OCI-LY7 (cell line): Measurements from ENCODE around the gene PMVK. TPM values are rescaled to one million over a fixed set of nuclear protein-coding genes. Genes with fewer than 3 reads are reported as not detected.

Experiments
- BruUV-seq: library from RNA; stranded (reverse); fragments of 400-500 nt; replicated peaks from 2 replicates; lab custom pipeline; 2021; lab: Mats Ljungman, UMichigan
- CTCF ChIA-PET: fragments of 300-600 bp; sonication (Branson Sonifier 250); formaldehyde crosslinking; loops from one replicate; lab custom pipeline; 2022; ENCODE audit warnings: antibody characterized with exemption; ENCODE audit not compliant: unreplicated experiment; lab: Charles Lee
- POLR2A ChIA-PET: fragments of 300-600 bp; sonication (Branson Sonifier 250); formaldehyde crosslinking; loops from one replicate; lab custom pipeline; 2022; ENCODE audit warnings: antibody characterized with exemption; lab: Charles Lee
- DNase-seq: peaks from one replicate; pipeline ENCODE4 v3.0.0-alpha.2; 2015; ENCODE audit warnings: low spot score
- H2AFZ ChIP-seq: fragments of 200-600 bp; sonication (generic), shearing (Covaris generic); 2 replicates; pipeline ENCODE4 v1.6.1; 2014; ENCODE audit warnings: mild to moderate bottlenecking, antibody characterized with exemption, low read length, moderate library complexity
- H3K27ac ChIP-seq: fragments of 200-600 bp; sonication (generic); 2 replicates; pipeline ENCODE4 v1.5.1; 2014; ENCODE audit warnings: mixed run types, low read depth, mild to moderate bottlenecking, moderate library complexity, low read length, inconsistent platforms; ENCODE audit not compliant: poor library complexity, severe bottlenecking
- H3K36me3 ChIP-seq: fragments of 200-600 bp; sonication (generic); 2 replicates; pipeline ENCODE4 v1.6.1; 2014; ENCODE audit warnings: mild to moderate bottlenecking, antibody characterized with exemption, low read length, moderate library complexity, mixed read lengths; ENCODE audit not compliant: insufficient read depth
- H3K4me1 ChIP-seq: fragments of 200-600 bp; sonication (generic); 2 replicates; pipeline ENCODE4 v1.5.1; 2014; ENCODE audit warnings: mild to moderate bottlenecking, low read length; ENCODE audit not compliant: insufficient read depth, poor library complexity, severe bottlenecking
- H3K4me2 ChIP-seq: fragments of 200-600 bp; sonication (generic); 2 replicates; pipeline ENCODE4 v1.6.1; 2014; ENCODE audit warnings: mild to moderate bottlenecking, low read length
- H3K4me3 ChIP-seq: fragments of 200-600 bp; sonication (generic); 2 replicates; pipeline ENCODE4 v1.5.1; 2014; ENCODE audit warnings: mild to moderate bottlenecking, low read depth, low read length; ENCODE audit not compliant: poor library complexity, severe bottlenecking
- H3K79me2 ChIP-seq: fragments of 200-600 bp; sonication (generic); 2 replicates; pipeline ENCODE4 v1.6.1; 2016; ENCODE audit warnings: low read depth, mild to moderate bottlenecking, low read length, moderate library complexity, mixed read lengths; ENCODE audit not compliant: insufficient read depth
- H3K9me2 ChIP-seq: fragments of 200-600 bp; sonication (generic); 2 replicates; pipeline ENCODE4 v1.6.1; 2016; ENCODE audit warnings: mild to moderate bottlenecking, low read length, mixed read lengths; ENCODE audit not compliant: insufficient read depth
- H3K9me3 ChIP-seq: fragments of 200-600 bp; sonication (generic); 2 replicates; pipeline ENCODE4 v1.6.1; 2014; ENCODE audit warnings: mild to moderate bottlenecking, mixed run types, low read length, mixed read lengths
- H4K20me1 ChIP-seq: fragments of 200-600 bp; sonication (generic); 2 replicates; pipeline ENCODE4 v1.6.1; 2014; ENCODE audit warnings: mild to moderate bottlenecking, antibody characterized with exemption, low read length, moderate library complexity, mixed read lengths; ENCODE audit not compliant: insufficient read depth
- CTCF ChIP-seq: fragments of 200-600 bp; sonication (generic); conservative IDR thresholded peaks from 2 replicates; pipeline ENCODE4 v1.5.1; 2014; ENCODE audit warnings: mild to moderate bottlenecking, antibody characterized with exemption, low read length, moderate library complexity, mixed read lengths
- EZH2phosphoT487 ChIP-seq: fragments of 200-600 bp; sonication (generic); IDR thresholded peaks from 2 replicates; pipeline ENCODE4 v1.6.1; 2018; ENCODE audit warnings: low read depth, borderline replicate concordance, mild to moderate bottlenecking, mixed run types, antibody characterized with exemption, low read length, moderate library complexity, mixed read lengths
- intact Hi-C: fragments of 100-400 bp; cut with micrococcal nuclease; formaldehyde crosslinking; loops from one replicate; pipeline ENCODE4 v1.10.0; 2022; ENCODE audit not compliant: unreplicated experiment
- total RNA-seq, 2 experiments: library from RNA; depleted of rRNA in 1 of 2; stranded (reverse); fragments of >200 nt in 1 of 2; shearing (Covaris generic) in 1 of 2; gene quantifications; 2 replicates each; pipeline ENCODE4 v1.2.3, GENCODE V29; 2014 to 2022

The PMVK gene
- total RNA-seq, 2 experiments from 2014 or later: 16.3 to 54.0 TPM

GRCh38 chr1:154955718-154956543 lies 19.4 kb upstream of the PMVK start, which contains the start of gene PBXIP1:
Gene PBXIP1, minus strand, starts transcription at chr1:154956099. Its CDS starts 2,378 bp downstream, at chr1:154953721.
- POLR2A ChIA-PET: interaction anchor here (0.6 to 1.3 kb wide), 9 partner anchors 16 to 191 kb away, joined by 3 to 8 read pairs (median 4); partner anchors contain the start of genes FLAD1 and PMVK
- Histone ChIP-seq H3K4me1 (peaks cover 69% of the 10 kb centered on the region), H4K20me1 (0 out of 2 replicates have a peak, but pooled peaks cover 4% of the 10 kb centered on the region), H3K4me2 (peak within 1 kb of the TSS; percentile 85), H3K4me3 (peak within 1 kb of the TSS; percentile 72), H3K9me2 (no peaks in the 10 kb centered on the region), H3K36me3 (peaks cover 32% of the 10 kb centered on the region), H3K9me3 (no peaks in the 10 kb centered on the region), H2AFZ (no peak within 1 kb of the TSS), H3K27ac (peak within 1 kb of the TSS; percentile 87), H3K79me2 (peaks cover 44% of the 10 kb centered on the region)
- peak; percentile 92 for DNase-seq
- BruUV-seq: no TSS peak
- TF ChIP-seq CTCF (peak; percentile 65), EZH2phosphoT487 (no peak)
- CTCF ChIA-PET: interaction anchor here (0.7 to 3.4 kb wide), 5 partner anchors 12 to 67 kb away, joined by 3 to 13 read pairs (median 4); partner anchors contain the start of gene FLAD1
- intact Hi-C loops: no loop called here

DNA sequence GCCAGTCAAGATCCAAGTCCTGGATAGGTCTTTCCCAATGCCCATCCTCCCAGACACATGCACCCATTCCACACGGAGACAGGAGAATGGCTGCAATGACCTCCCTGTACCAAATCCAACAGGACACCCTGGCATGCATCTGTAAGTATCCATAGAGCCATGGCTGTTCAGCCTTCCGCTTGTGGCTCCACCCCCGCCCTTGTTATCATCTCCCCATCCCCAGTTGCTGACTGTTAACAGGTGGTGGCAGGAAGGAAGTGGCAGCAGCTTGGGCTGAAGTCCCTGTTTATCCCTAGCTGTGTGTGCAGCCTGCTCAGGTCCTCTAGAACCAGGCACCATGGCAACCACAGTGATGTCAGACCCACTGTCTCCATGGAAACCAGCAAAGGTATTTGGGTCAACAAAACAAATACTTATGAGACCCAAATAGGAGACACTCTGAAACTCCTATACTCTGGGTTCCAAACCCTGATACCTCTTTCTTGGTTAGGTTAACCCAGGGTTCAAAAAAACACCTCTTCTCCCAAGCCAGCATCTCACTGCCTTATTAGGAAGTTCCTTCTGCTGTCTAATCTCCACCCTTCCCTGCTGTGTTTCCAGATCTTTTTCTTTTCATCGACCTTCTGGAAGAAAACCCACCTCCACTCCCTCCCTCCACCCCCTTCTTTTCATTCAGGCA lies 18.7 kb upstream of the PMVK start:
- peak; percentile 93 for DNase-seq

More for the DNA sequence above, 18.7 kb upstream of the PMVK start:
- peak overlapping the region; percentile 85 for H3K4me2 ChIP-seq
- ChIA-PET CTCF (interaction anchor here (0.7 to 3.4 kb wide), 5 partner anchors 11 to 68 kb away, joined by 3 to 13 read pairs (median 4); partner anchors contain the start of gene FLAD1), POLR2A (interaction anchor here (0.6 to 1.3 kb wide), 10 partner anchors 17 to 190 kb away, joined by 3 to 8 read pairs (median 4); partner anchors contain the start of genes FLAD1 and PMVK)
- intact Hi-C loops: no loop called here
- no peak for TF ChIP-seq EZH2phosphoT487
- no peak for TF ChIP-seq CTCF
- H3K9me2 ChIP-seq: no peaks in the 10 kb centered on the region
- no peaks in the 10 kb centered on the region for H3K9me3 ChIP-seq
- H3K4me1 ChIP-seq: peaks cover 73% of the 10 kb centered on the region
- H3K27ac ChIP-seq: peak overlapping the region; percentile 87
- H3K4me3 ChIP-seq: peak overlapping the region; percentile 72
- no peaks in the 10 kb centered on the region for H4K20me1 ChIP-seq
- TSS peak; percentile 11 for BruUV-seq
- peaks cover 37% of the 10 kb centered on the region for H3K79me2 ChIP-seq
- H3K36me3 ChIP-seq: peaks cover 39% of the 10 kb centered on the region
- no peak overlapping the region for H2AFZ ChIP-seq
